RWPE2 (cell line): Measurements from ENCODE around the gene MRPL40.

Experiments used
- ATAC-seq: fragments of 200-7000 bp; cut with Tn5 transposase; 3 replicates; pipeline ENCODE4 v1.9.1; 2021; ENCODE audit warnings: low read depth
- DNase-seq: peaks from one replicate; pipeline ENCODE4 v3.0.0-alpha.2; 2020; ENCODE audit warnings: low spot score
- H3K27ac ChIP-seq: fragments of 450-650 bp; 2 replicates; pipeline ENCODE4 v1.5.1; 2017; ENCODE audit warnings: mild to moderate bottlenecking; ENCODE audit not compliant: poor library complexity, severe bottlenecking
- H3K27me3 ChIP-seq: fragments of 250-450 bp; sonication (Bioruptor Pico); 2 replicates; pipeline ENCODE4 v1.5.1; 2021; ENCODE audit warnings: mild to moderate bottlenecking, moderate library complexity; ENCODE audit not compliant: insufficient read depth, poor library complexity, severe bottlenecking
- H3K36me3 ChIP-seq: fragments of 250-450 bp; sonication (Bioruptor Pico); 2 replicates; pipeline ENCODE4 v1.5.1; 2020; ENCODE audit warnings: low read depth, mild to moderate bottlenecking, moderate library complexity
- H3K4me1 ChIP-seq: fragments of 250-450 bp; sonication (Bioruptor Pico); 2 replicates; pipeline ENCODE4 v1.5.1; 2021; ENCODE audit warnings: mild to moderate bottlenecking, moderate library complexity; ENCODE audit not compliant: insufficient read depth, poor library complexity, severe bottlenecking
- H3K4me3 ChIP-seq: fragments of 250-450 bp; sonication (Bioruptor Pico); 2 replicates; pipeline ENCODE4 v1.5.1; 2021; ENCODE audit warnings: mild to moderate bottlenecking, moderate library complexity; ENCODE audit not compliant: severe bottlenecking
- H3K9me3 ChIP-seq: fragments of 250-450 bp; sonication (Bioruptor Pico); 2 replicates; pipeline ENCODE4 v1.5.1; 2021; ENCODE audit warnings: mild to moderate bottlenecking, moderate library complexity; ENCODE audit not compliant: severe bottlenecking
- TF ChIP-seq, protein P1 (sequence below): fragments of 450-650 bp; IDR thresholded peaks from one replicate; pipeline ENCODE4 v1.5.1; 2017; ENCODE audit warnings: mild to moderate bottlenecking, moderate library complexity; ENCODE audit not compliant: poor library complexity, severe bottlenecking

Gene MRPL40

DNA sequence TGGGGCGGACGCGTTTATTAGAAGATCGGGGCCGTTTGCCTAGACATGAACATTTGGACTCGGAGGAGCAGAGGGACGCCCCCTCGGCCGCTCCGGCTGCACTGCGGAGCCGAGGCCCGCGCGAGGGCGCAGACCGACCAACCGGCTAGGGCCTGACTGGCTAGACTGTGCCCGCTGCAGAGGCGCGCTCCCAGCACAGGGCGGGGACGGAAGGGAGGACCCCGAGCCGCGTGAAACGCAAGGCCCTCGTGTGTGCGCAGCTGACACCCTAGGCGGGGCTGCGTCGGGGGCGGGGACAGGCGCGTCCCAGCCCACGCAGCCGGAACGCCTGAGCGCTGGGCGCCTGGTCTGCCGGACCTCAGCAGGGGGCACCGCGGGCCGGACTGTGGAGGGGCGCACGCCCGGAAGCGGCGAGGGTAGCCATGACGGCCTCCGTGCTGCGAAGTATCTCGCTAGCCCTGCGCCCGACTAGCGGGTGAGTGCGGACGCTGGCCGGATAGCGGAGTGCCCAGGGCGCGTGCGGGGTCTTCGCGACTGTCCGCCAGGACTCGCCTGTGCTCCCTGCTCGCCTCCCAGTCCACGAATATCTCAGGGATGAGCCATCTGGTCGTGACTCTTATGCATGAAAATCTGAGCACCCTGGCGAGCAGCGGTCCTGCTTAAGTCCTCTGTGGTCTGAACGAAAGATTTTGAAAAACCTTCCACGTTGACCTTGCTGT, at the start of gene MRPL40:
TSS of gene MRPL40 (plus strand) at position 413 of the 719 bp plus-strand sequence. CDS start at position 423, 10 bp downstream.
- TF ChIP-seq, protein P1, sequence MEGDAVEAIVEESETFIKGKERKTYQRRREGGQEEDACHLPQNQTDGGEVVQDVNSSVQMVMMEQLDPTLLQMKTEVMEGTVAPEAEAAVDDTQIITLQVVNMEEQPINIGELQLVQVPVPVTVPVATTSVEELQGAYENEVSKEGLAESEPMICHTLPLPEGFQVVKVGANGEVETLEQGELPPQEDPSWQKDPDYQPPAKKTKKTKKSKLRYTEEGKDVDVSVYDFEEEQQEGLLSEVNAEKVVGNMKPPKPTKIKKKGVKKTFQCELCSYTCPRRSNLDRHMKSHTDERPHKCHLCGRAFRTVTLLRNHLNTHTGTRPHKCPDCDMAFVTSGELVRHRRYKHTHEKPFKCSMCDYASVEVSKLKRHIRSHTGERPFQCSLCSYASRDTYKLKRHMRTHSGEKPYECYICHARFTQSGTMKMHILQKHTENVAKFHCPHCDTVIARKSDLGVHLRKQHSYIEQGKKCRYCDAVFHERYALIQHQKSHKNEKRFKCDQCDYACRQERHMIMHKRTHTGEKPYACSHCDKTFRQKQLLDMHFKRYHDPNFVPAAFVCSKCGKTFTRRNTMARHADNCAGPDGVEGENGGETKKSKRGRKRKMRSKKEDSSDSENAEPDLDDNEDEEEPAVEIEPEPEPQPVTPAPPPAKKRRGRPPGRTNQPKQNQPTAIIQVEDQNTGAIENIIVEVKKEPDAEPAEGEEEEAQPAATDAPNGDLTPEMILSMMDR = no peak
- Histone ChIP-seq H3K36me3 (peaks cover 37% of the 10 kb centered on the region), H3K27ac (peak within 1 kb of the TSS; percentile 81), H3K4me3 (peak within 1 kb of the TSS; percentile 66), H3K27me3 (no peaks in the 10 kb centered on the region), H3K9me3 (no peaks in the 10 kb centered on the region), H3K4me1 (peaks cover 9% of the 10 kb centered on the region)
- DNase-seq (peak; percentile 93), ATAC-seq (peak; percentile 92)

DNA sequence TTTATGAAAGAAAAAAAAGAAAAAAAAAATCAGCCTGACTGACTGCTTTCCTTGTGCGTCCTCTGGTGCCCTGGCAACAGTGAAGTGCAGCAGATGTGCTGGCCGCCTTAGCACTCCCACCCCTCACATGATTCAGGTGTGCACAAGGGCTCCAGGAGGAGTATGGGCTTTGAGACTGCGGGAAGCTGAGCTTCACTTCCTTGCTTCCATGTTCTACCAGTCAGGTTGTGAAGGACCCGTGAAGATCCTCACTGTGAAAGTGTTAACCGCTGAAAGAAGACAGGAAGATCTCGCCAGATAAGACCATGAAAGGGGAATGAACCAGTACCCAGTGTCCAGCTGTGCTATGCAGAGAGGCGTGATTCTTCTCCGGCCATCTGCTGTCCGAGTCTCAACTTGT, 49.1 kb upstream of the MRPL40 start:
- Histone ChIP-seq H3K4me3 (no peak overlapping the region), H3K4me1 (no peaks in the 10 kb centered on the region), H3K36me3 (peaks cover 86% of the 10 kb centered on the region), H3K9me3 (no peaks in the 10 kb centered on the region), H3K27ac (no peak overlapping the region), H3K27me3 (no peaks in the 10 kb centered on the region)
- TF ChIP-seq, protein P1 = no peak
- DNase-seq (no peak), ATAC-seq (no peak)

DNA sequence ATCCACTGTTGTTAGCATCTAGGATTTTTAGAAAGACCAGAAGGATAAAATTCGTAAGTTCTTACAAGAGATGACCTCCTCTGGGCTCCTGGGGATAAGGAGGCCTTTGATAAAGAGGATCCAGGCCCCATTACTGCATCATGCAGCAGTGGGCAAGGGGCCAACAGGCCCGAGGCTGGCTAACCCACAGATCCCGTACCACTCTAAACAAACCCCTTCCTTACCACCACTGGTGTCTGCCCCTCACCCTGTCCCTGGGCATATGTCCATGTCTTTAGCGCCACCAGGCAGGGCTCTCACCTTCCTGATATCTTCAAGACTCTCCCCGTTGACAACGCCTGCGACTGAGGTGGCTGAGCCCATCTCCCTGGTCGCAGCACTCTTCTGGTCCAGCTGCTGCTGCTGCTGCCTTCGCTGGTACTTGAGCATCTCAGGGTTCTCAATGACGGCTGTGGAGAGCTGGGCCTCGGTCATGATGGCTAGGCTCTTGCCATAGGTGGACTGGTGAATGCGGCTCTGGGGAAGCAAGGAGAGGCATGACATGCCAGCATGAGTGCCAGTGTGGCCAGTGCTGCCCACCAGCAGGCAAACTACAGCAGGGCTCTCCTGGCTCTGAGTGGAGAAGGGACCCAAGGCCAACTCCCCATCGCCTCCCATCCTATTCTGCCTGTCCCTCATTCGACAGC, 47.0 kb upstream of the MRPL40 start:
- no peak overlapping the region for H3K27ac ChIP-seq
- no peak for ATAC-seq
- peaks cover 92% of the 10 kb centered on the region for H3K36me3 ChIP-seq
- H3K4me1 ChIP-seq = no peaks in the 10 kb centered on the region
- no peaks in the 10 kb centered on the region for H3K9me3 ChIP-seq
- H3K27me3 ChIP-seq = no peaks in the 10 kb centered on the region
- no peak for DNase-seq
- no peak overlapping the region for H3K4me3 ChIP-seq
- TF ChIP-seq, protein P1 = no peak

DNA sequence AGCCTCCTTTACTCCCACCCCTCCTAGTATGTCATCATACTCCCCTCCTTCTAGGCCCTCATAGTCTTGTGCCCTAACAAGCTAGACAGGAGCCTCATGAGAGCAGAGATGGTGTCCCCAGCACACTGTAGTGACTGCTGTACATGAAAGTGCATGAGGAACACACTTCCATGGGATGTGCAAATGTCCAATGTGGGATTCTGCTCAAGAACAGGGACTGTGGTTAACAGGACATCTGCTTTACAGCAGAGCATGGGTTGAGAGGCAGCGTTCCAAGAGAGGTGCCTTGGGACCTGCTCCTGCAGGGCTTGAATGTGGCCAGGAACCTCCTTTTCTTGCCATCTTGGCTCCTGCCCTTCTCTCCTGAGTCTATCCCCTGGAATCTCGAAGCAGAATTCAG, 46.1 kb upstream of the MRPL40 start:
- Histone ChIP-seq H3K4me3 (no peak overlapping the region), H3K9me3 (no peaks in the 10 kb centered on the region), H3K27ac (no peak overlapping the region), H3K36me3 (peaks cover 91% of the 10 kb centered on the region), H3K4me1 (no peaks in the 10 kb centered on the region), H3K27me3 (no peaks in the 10 kb centered on the region)
- no peak for DNase-seq
- TF ChIP-seq, protein P1 = no peak
- ATAC-seq = no peak

DNA sequence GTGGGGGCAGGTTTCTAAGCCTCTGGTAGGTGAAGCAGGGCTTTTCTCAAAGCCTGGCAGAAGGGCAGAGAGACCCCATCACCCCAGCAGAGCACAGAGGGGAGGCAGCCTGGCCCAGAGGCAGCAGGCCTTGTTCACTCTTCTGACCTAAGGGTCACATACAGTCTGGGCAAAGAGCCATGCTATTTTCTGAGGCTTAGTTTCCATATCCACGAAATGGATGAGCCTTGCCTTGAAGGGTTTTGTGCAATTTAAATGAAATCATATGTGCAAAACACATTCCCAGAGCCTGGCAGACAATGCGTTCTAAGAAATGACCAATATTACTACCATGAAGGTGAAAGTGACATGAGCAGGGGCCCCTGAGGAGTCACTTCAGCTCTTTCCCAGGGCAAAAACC, 45.3 kb upstream of the MRPL40 start:
- no peak for DNase-seq
- ATAC-seq = no peak

More for the DNA sequence above, 45.3 kb upstream of the MRPL40 start:
- H3K4me3 ChIP-seq = no peak overlapping the region
- peaks cover 88% of the 10 kb centered on the region for H3K36me3 ChIP-seq
- no peaks in the 10 kb centered on the region for H3K9me3 ChIP-seq
- H3K27me3 ChIP-seq = no peaks in the 10 kb centered on the region
- no peaks in the 10 kb centered on the region for H3K4me1 ChIP-seq
- TF ChIP-seq, protein P1 = no peak
- no peak overlapping the region for H3K27ac ChIP-seq
